HCT116 (cell line): ENCODE data around the gene GJB6. TPM values are rescaled to one million over a fixed set of nuclear protein-coding genes. Genes with fewer than 3 reads are reported as not detected.

Experiments used
- ATAC-seq: fragments of 200-7000 bp; cut with Tn5 transposase; 2 replicates; pipeline ENCODE4 v1.9.1; 2020; ENCODE audit warnings: mild to moderate bottlenecking, moderate library complexity
- BruUV-seq: library from RNA; stranded (reverse); fragments of 400-500 nt; replicated peaks from 2 replicates; lab custom pipeline; 2021; lab: Mats Ljungman, UMichigan
- CTCF ChIA-PET: fragments of 300-600 bp; sonication (Branson Sonifier 250); formaldehyde crosslinking; loops from one replicate; lab custom pipeline; 2021; ENCODE audit warnings: antibody characterized with exemption; lab: Charles Lee
- POLR2A ChIA-PET: fragments of 300-600, 350-600 bp; sonication (Branson Sonifier 250); formaldehyde crosslinking; loops from one replicate; lab custom pipeline; 2021; ENCODE audit warnings: antibody characterized with exemption; lab: Charles Lee
- RAD21 ChIA-PET, 2 experiments: fragments of 300-600 bp; sonication (Branson Sonifier 250); formaldehyde crosslinking; loops; one replicate each; lab custom pipeline; 2023; ENCODE audit warnings: low total read pairs in 2 of 2; ENCODE audit not compliant: uncharacterized antibody in 2 of 2, unreplicated experiment in 2 of 2, low non-redundant PET in 1 of 2; lab: Charles Lee
- DNase-seq: peaks from one replicate; pipeline ENCODE4 v3.0.0-alpha.2; 2010; ENCODE audit warnings: low read depth, low spot score
- H2AFZ ChIP-seq: fragments of 200-600 bp; shearing (Covaris generic), sonication (generic); 2 replicates; pipeline ENCODE4 v1.6.1; 2017; ENCODE audit warnings: low read depth, mixed run types, mixed read lengths, antibody characterized with exemption, low read length; ENCODE audit not compliant: poor library complexity, severe bottlenecking
- H3K27ac ChIP-seq: 2 replicates; pipeline ENCODE4 v1.5.1; 2012; ENCODE audit warnings: low read depth, low read length
- H3K27me3 ChIP-seq: fragments of 200-600 bp; sonication (generic); 2 replicates; pipeline ENCODE4 v1.6.1; 2016; ENCODE audit warnings: mixed run types, low read length, mixed read lengths; ENCODE audit not compliant: insufficient read depth
- H3K36me3 ChIP-seq, 2 experiments: fragments of 200-500 bp in 1 of 2; fragments of 200-600 bp in 1 of 2; sonication (Bioruptor generic) in 1 of 2; sonication (generic) in 1 of 2; 2 replicates each; pipeline versions ENCODE4 v1.5.1 to v1.6.1; 2014 to 2016; ENCODE audit warnings: low read length in 2 of 2, inconsistent platforms in 1 of 2, mixed read lengths in 1 of 2, mixed run types in 1 of 2; ENCODE audit not compliant: insufficient read depth in 2 of 2, control insufficient read depth in 1 of 2
- H3K4me1 ChIP-seq, 2 experiments: fragments of 200-600 bp in 1 of 2; sonication (generic) in 1 of 2; 2 replicates each; pipeline versions ENCODE4 v1.5.1 to v1.6.1; 2012 to 2017; ENCODE audit warnings: low read length in 2 of 2, inconsistent platforms in 1 of 2, mild to moderate bottlenecking in 1 of 2, mixed read lengths in 1 of 2, mixed run types in 1 of 2, moderate library complexity in 1 of 2; ENCODE audit not compliant: insufficient read depth in 2 of 2, control insufficient read depth in 1 of 2
- H3K4me2 ChIP-seq: fragments of 200-600 bp; sonication (generic); 2 replicates; pipeline ENCODE4 v1.6.1; 2017; ENCODE audit warnings: mixed run types, low read length, mixed read lengths
- H3K4me3 ChIP-seq, 2 experiments: fragments of 200-600 bp in 1 of 2; sonication (generic) in 1 of 2; replicated peaks in 1 of 2; 2 replicates each; pipeline ENCODE4 v1.5.1; 2011 to 2016; ENCODE audit warnings: low read length in 2 of 2, control low read depth in 1 of 2, low read depth in 1 of 2, mild to moderate bottlenecking in 1 of 2, mixed read lengths in 1 of 2, mixed run types in 1 of 2
- H3K79me2 ChIP-seq: fragments of 200-600 bp; sonication (generic); 2 replicates; pipeline ENCODE4 v1.6.1; 2017; ENCODE audit warnings: mild to moderate bottlenecking, mixed run types, low read length, moderate library complexity, mixed read lengths; ENCODE audit not compliant: insufficient read depth
- H3K9ac ChIP-seq: fragments of 200-600 bp; sonication (generic); 2 replicates; pipeline ENCODE4 v1.6.1; 2016; ENCODE audit warnings: low read length, mixed read lengths
- H3K9me2 ChIP-seq: fragments of 200-600 bp; sonication (generic), shearing (Covaris generic); 2 replicates; pipeline ENCODE4 v1.6.1; 2017; ENCODE audit warnings: mixed run types, mild to moderate bottlenecking, moderate library complexity; ENCODE audit not compliant: insufficient read depth
- H3K9me3 ChIP-seq, 2 experiments: fragments of 200-500 bp in 1 of 2; fragments of 200-600 bp in 1 of 2; sonication (Bioruptor generic) in 1 of 2; sonication (generic) in 1 of 2; 2 replicates each; pipeline ENCODE4 v1.6.1; 2014 to 2017; ENCODE audit warnings: low read length in 2 of 2, mixed read lengths in 2 of 2, inconsistent platforms in 1 of 2, low read depth in 1 of 2, mild to moderate bottlenecking in 1 of 2, mixed run types in 1 of 2, moderate library complexity in 1 of 2; ENCODE audit not compliant: control insufficient read depth in 1 of 2, insufficient read depth in 1 of 2
- H4K20me1 ChIP-seq: fragments of 200-600 bp; sonication (generic), shearing (Covaris generic); 2 replicates; pipeline ENCODE4 v1.6.1; 2017; ENCODE audit warnings: mixed run types, mild to moderate bottlenecking, moderate library complexity; ENCODE audit not compliant: insufficient read depth
- CTCF ChIP-seq, 3 experiments: fragments of 200-600 bp in 1 of 3; sonication (generic) in 1 of 3; IDR thresholded peaks in 2 of 3; conservative IDR thresholded peaks in 1 of 3; 2 replicates each; pipeline ENCODE4 v1.5.1; 2012 to 2017; ENCODE audit warnings: low read depth in 2 of 3, low read length in 2 of 3, antibody characterized with exemption in 1 of 3, borderline replicate concordance in 1 of 3, control low read depth in 1 of 3, mild to moderate bottlenecking in 1 of 3, mixed read lengths in 1 of 3, mixed run types in 1 of 3, moderate library complexity in 1 of 3; ENCODE audit not compliant: insufficient read depth in 1 of 3
- EGR1 ChIP-seq: IDR thresholded peaks from 2 replicates; pipeline ENCODE4 v1.6.1; 2012; ENCODE audit warnings: low read depth
- POLR2A ChIP-seq: IDR thresholded peaks from 2 replicates; pipeline ENCODE4 v1.7.0; 2011; ENCODE audit warnings: borderline replicate concordance; ENCODE audit not compliant: insufficient read depth, insufficient read length; ENCODE audit errors: extremely low read depth
- POLR2AphosphoS5 ChIP-seq: IDR thresholded peaks from 2 replicates; pipeline ENCODE4 v1.6.1; 2011; ENCODE audit warnings: mild to moderate bottlenecking, low read depth, low read length, moderate library complexity
- intact Hi-C: fragments of 100-400 bp; cut with micrococcal nuclease; formaldehyde crosslinking; loops from 2 replicates; pipeline ENCODE4 v1.10.0; 2022
- total RNA-seq: library from RNA; stranded (reverse); gene quantifications from one replicate; pipeline ENCODE4 v1.2.1, GENCODE V29; 2021; ENCODE audit not compliant: unreplicated experiment

The GJB6 gene
- total RNA-seq, 1 experiment from 2014 or later: not detected

GRCh38 chr13:20193162-20193906 lies 38.8 kb downstream of the GJB6 start:
- H3K4me3 ChIP-seq: peak overlapping the region; percentile 65 to 77
- H3K27ac ChIP-seq: no peak overlapping the region
- H3K4me1 ChIP-seq: peaks cover 19 to 37% of the 10 kb centered on the region in 2 experiments
- RAD21 ChIA-PET: no interaction called here
- H3K4me2 ChIP-seq: peak overlapping the region; percentile 100
- peaks cover 7% of the 10 kb centered on the region in 2 experiments; a peak in 2 of 4 replicates for H3K36me3 ChIP-seq
- CTCF ChIA-PET: no interaction called here
- no TSS peak for BruUV-seq
- TF ChIP-seq EGR1: 0 out of 2 replicates have a peak, but pooled peaks have one; percentile 30
- no peak for TF ChIP-seq CTCF (IDR thresholded peaks at IDR 0.05 in 2 of 3, conservative IDR thresholded peaks at IDR 0.05 in 1 of 3; ENCODE audit: borderline replicate concordance in 1 of 3, insufficient read depth in 1 of 3, low read depth in 2 of 3, low read length in 2 of 3)
- no peaks in the 10 kb centered on the region for H3K9me3 ChIP-seq
- no peaks in the 10 kb centered on the region for H3K9me2 ChIP-seq
- H3K27me3 ChIP-seq: peaks cover 10% of the 10 kb centered on the region; the same call in 1 of the 2 replicates
- peak; percentile 10 for ATAC-seq
- intact Hi-C loops: loop anchor here (10.0 kb wide), 3 partner anchors 231 to 1281 kb away; partner anchors contain the start of gene IL17D
- peaks cover 31% of the 10 kb centered on the region; the same call in 1 of the 2 replicates for H3K79me2 ChIP-seq
- H2AFZ ChIP-seq: peak overlapping the region; percentile 74
- H3K9ac ChIP-seq: peak overlapping the region; percentile 74
- DNase-seq: no peak
- H4K20me1 ChIP-seq: no peaks in the 10 kb centered on the region
- POLR2A ChIA-PET: no interaction called here

GRCh38 chr13:20192836-20193161 lies 39.3 kb downstream of the GJB6 start, which contains the start of gene GJB2:
Gene GJB2 (minus strand): TSS chr13:20192938. CDS start chr13:20189581, 3,357 bp downstream.
- BruUV-seq: no TSS peak
- TF ChIP-seq POLR2AphosphoS5 (peak; percentile 59), POLR2A (no peak)
- intact Hi-C loops: loop anchor here (10.0 kb wide), 3 partner anchors 232 to 1282 kb away; partner anchors contain the start of gene IL17D

More at GRCh38 chr13:20192836-20193161, 39.3 kb downstream of the GJB6 start, which contains the start of gene GJB2:
- Histone ChIP-seq H3K27me3 (peaks cover 10% of the 10 kb centered on the region; the same call in 1 of the 2 replicates), H3K79me2 (peaks cover 31% of the 10 kb centered on the region; the same call in 1 of the 2 replicates), H2AFZ (peak within 1 kb of the TSS; percentile 74), H3K9ac (peak within 1 kb of the TSS; percentile 74), H3K4me2 (peak within 1 kb of the TSS; percentile 100), H3K9me3 (no peaks in the 10 kb centered on the region), H3K27ac (peak within 1 kb of the TSS; percentile 64), H3K4me3 (peak within 1 kb of the TSS; percentile 65 to 77), H3K36me3 (peaks cover 8 to 13% of the 10 kb centered on the region in 2 experiments; a peak in 2 of 4 replicates), H3K4me1 (peaks cover 19 to 37% of the 10 kb centered on the region in 2 experiments), H3K9me2 (no peaks in the 10 kb centered on the region), H4K20me1 (no peaks in the 10 kb centered on the region)
- RAD21 ChIA-PET: no interaction called here
- DNase-seq (no peak), ATAC-seq (peak; percentile 74)
- CTCF ChIA-PET: no interaction called here
- POLR2A ChIA-PET: no interaction called here
